Muscle layer of duodenum (tissue), 2 donors: ENCODE measurements around the gene DPY19L1.

Source experiments
- H3K27ac ChIP-seq: one replicate; pipeline ENCODE4 v1.7.0; 2013; ENCODE audit warnings: mild to moderate bottlenecking, low read length
- H3K27me3 ChIP-seq: one replicate; pipeline ENCODE4 v1.7.0; 2013; ENCODE audit warnings: low read depth, mild to moderate bottlenecking, control low read depth, low read length
- H3K36me3 ChIP-seq, 2 donors: one replicate each; pipeline ENCODE4 v1.7.0; 2013; ENCODE audit warnings: low read length in 2 of 2, control low read depth in 1 of 2, mild to moderate bottlenecking in 1 of 2; ENCODE audit not compliant: insufficient read depth in 2 of 2, control insufficient read depth in 1 of 2
- H3K4me1 ChIP-seq, 2 donors: one replicate each; pipeline ENCODE4 v1.7.0; 2013; ENCODE audit warnings: low read length in 2 of 2, mild to moderate bottlenecking in 2 of 2, control low read depth in 1 of 2, moderate library complexity in 1 of 2; ENCODE audit not compliant: insufficient read depth in 2 of 2, control insufficient read depth in 1 of 2
- H3K4me3 ChIP-seq, 2 donors: one replicate each; pipeline ENCODE4 v1.7.0; 2013; ENCODE audit warnings: low read length in 2 of 2, low read depth in 1 of 2, mild to moderate bottlenecking in 1 of 2
- H3K9me3 ChIP-seq, 2 donors: one replicate each; pipeline ENCODE4 v1.7.0; 2013; ENCODE audit warnings: low read length in 2 of 2, control low read depth in 1 of 2, mild to moderate bottlenecking in 1 of 2; ENCODE audit not compliant: control insufficient read depth in 1 of 2
- donor health status: healthy.

DPY19L1 gene

DNA sequence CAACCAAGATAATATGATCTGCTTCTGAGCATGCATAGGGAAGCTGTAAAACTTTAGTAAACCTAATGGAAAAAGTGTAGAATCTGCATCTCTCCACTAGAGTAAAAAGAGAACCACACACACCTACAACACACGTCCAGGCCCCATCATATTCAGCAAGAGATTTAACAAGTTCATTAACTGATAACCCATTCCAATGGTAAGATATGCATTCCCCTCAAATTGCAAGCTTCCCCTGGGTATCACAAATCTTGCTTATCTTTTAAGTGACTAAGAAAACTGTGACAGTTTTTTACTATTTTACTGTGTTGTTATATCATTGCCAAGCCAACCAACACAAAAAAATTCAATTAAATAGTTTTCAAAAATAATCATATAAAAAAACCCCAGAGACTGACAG, 8.0 kb downstream of the DPY19L1 start:
- no peaks in the 10 kb centered on the region for H3K27me3 ChIP-seq
- no peak overlapping the region for H3K4me3 ChIP-seq
- H3K27ac ChIP-seq: no peak overlapping the region
- H3K4me1 ChIP-seq: no peaks in the 10 kb centered on the region
- H3K9me3 ChIP-seq: no peaks in the 10 kb centered on the region
- no peaks in the 10 kb centered on the region for H3K36me3 ChIP-seq

DNA sequence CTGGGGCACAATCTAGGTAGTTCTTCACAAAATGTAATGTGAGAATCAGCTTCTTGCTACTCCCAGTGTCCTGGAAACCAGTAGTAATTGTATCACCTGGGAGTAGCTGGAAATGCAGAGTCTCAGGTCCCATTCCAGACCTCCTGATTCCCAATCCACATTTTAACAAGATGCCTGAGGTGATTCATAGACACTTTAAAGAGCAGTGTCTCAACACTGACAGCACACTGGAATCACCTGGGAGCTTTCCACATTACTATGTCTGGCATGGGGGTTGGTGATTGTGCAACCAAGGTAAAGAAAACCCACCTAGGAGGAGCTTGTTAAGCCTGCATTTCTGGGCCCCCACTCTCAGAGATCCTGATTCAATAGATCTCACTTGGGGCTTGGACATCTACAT, 11.1 kb downstream of the DPY19L1 start:
- H3K4me1 ChIP-seq: no peaks in the 10 kb centered on the region
- H3K9me3 ChIP-seq: no peaks in the 10 kb centered on the region
- H3K27ac ChIP-seq: no peak overlapping the region
- H3K4me3 ChIP-seq: no peak overlapping the region
- no peaks in the 10 kb centered on the region for H3K36me3 ChIP-seq
- H3K27me3 ChIP-seq: no peaks in the 10 kb centered on the region

DNA sequence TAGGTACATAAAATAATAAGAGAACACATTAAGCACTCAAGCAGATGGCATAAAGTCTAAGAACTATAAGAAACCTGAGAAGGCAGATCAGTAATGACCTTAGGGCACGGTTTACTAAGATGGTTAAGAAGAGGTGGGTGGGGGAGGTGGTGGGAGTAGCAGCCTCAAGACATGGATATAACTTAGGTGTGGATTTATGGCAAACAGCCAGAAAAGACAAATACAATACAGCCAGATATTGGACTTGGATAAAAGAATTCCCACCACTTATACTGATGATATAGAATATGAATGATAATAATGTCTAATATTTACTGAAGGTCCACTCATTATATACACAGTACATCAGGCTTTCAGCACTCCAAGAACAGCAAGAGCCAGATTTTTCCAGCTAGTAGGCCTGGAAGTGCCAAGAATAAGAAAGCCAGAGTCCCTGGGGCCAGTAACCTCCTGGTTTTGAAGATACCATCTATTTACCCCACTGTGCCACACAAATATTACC, 11.9 kb downstream of the DPY19L1 start:
- H3K27me3 ChIP-seq: no peaks in the 10 kb centered on the region
- H3K36me3 ChIP-seq: no peaks in the 10 kb centered on the region
- no peak overlapping the region for H3K4me3 ChIP-seq
- H3K9me3 ChIP-seq: no peaks in the 10 kb centered on the region
- H3K4me1 ChIP-seq: no peaks in the 10 kb centered on the region
- no peak overlapping the region for H3K27ac ChIP-seq

DNA sequence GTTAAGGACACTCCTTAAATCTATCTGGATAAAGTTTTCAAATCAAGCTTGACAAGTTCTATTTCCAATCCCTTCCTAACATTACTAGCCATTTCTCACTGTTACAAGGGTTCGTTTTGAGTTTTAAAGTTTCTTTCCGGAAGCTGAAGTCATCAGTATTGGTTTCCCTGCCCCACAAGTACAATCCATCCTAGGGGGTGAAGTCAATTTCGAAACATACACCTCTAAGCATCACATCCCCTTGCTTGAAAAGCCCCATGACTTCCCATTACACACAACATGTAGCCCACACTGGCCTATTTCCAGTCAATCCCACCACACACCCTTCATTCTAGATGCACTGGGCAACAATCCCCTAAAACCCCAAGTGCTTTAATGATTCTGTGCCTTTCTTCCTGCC, 13.0 kb downstream of the DPY19L1 start:
- H3K36me3 ChIP-seq: no peaks in the 10 kb centered on the region
- no peaks in the 10 kb centered on the region for H3K27me3 ChIP-seq
- no peaks in the 10 kb centered on the region for H3K4me1 ChIP-seq
- H3K4me3 ChIP-seq: no peak overlapping the region
- H3K27ac ChIP-seq: no peak overlapping the region
- H3K9me3 ChIP-seq: no peaks in the 10 kb centered on the region

DNA sequence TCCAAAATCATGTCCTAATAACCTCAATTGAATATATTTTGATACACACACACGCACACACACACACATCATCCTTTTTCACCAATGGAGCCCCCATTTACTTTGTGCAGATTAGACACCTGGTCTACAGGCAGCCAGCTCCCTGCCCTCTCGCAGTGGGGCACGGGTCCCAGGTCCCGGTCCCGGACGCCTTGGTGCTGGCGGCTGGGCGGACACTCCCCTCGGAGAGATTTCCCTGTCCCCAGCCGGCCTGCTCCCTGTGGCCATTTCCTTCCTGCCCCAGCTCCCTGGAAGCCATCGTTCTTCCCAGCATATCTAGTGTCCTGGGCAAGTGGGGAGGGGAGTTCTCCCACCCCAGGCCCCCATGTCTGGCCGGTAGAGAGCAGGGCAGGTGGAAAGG, 14.6 kb downstream of the DPY19L1 start:
- Histone ChIP-seq H3K27ac (no peak overlapping the region), H3K9me3 (no peaks in the 10 kb centered on the region), H3K36me3 (no peaks in the 10 kb centered on the region), H3K27me3 (no peaks in the 10 kb centered on the region), H3K4me1 (no peaks in the 10 kb centered on the region), H3K4me3 (no peak overlapping the region)

DNA sequence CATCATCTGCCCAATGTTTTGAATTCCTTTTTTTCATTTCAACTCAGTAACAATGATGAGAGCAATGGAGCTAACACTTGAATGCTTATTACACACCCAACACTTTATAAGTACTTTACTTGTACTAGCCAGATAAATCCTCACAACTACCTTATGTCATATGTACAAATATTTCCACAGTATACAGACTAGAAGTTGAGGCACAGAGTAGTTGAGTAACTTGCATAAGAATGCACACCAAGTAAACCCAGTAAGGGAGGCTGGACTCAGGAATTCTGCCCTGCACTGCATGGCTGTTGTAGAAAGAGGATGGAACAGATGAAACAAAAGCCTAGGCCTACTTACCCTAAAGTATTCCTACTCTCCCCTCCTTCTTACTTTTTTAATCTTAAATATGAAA, 15.8 kb downstream of the DPY19L1 start:
- Histone ChIP-seq H3K9me3 (no peaks in the 10 kb centered on the region), H3K27ac (no peak overlapping the region), H3K4me3 (no peak overlapping the region), H3K4me1 (no peaks in the 10 kb centered on the region), H3K27me3 (no peaks in the 10 kb centered on the region), H3K36me3 (no peaks in the 10 kb centered on the region)

DNA sequence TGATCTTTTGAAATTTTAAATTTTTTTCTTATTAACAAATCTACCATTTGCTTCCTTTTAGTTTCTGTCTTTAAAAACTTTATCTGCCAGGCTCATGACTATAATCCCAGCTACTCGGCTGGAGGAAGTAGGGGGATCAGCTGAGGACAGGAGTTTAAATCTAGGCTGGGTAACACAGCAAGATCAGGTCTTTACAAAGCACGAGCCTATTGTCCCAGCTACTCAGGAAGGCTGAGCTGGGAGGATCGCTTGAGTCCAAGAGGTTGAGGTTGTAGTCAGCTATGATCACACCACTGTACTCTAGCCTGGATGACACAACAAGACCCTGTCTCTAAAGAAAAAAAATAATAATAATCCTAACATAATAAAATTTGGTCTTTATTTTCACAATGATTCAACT, 17.5 kb downstream of the DPY19L1 start:
- H3K4me3 ChIP-seq: no peak overlapping the region
- H3K9me3 ChIP-seq: no peaks in the 10 kb centered on the region
- no peaks in the 10 kb centered on the region for H3K36me3 ChIP-seq
- no peaks in the 10 kb centered on the region for H3K4me1 ChIP-seq
- H3K27ac ChIP-seq: no peak overlapping the region
- H3K27me3 ChIP-seq: no peaks in the 10 kb centered on the region

DNA sequence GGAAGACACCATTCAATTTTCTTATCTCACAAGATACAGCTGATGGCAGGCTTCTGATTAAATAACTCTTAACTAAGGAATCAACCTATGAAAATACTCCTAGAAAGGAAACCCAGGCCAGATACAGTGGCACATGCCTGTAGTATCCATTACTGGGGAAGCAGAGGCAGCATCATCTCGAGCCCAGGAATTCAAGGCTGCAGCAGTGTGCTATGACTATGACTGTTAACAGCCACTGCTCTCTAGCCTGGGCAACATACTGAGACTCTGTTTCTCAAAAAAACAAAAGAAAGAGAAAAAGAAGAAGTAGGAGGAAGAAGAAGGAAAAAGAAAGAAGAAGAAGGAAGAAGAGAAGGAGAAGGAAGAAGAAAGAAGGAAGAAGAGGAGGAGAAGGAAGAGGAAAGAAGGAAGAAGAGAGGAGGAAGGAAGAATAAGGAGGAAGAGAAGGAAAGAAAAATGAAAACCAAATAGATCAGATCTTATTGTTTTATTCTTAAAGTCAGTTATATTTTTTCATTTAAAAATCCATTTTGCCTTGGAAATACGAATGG, 18.0 kb downstream of the DPY19L1 start:
- Histone ChIP-seq H3K36me3 (no peaks in the 10 kb centered on the region), H3K27me3 (no peaks in the 10 kb centered on the region), H3K27ac (no peak overlapping the region), H3K4me3 (no peak overlapping the region), H3K4me1 (no peaks in the 10 kb centered on the region), H3K9me3 (no peaks in the 10 kb centered on the region)

DNA sequence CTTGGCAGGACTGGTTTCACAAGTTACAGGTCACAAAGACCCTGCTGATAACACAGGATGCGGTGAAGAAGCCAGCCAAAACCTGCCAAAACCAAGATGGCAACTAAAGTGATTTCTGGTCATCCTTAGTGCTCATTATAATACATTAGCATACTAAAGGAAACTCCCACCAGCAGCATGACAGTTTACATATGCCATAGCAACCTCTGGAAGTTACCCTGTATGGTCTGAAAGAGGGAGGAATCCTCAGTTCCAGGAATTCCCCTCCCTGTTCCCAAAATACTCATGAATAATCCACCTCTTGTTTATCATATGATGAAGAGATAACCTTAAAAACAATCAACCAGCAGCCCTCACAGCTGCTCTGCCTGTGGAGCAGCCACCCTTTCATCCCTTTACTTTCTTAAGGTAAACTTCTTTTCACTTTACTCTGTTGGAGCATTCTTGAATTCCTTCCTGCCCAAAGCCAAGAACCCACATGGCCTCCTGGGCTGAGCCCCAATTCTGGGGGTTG, 21.9 kb downstream of the DPY19L1 start:
- no peaks in the 10 kb centered on the region for H3K9me3 ChIP-seq
- H3K4me1 ChIP-seq: no peaks in the 10 kb centered on the region
- no peaks in the 10 kb centered on the region for H3K27me3 ChIP-seq
- H3K27ac ChIP-seq: no peak overlapping the region
- H3K4me3 ChIP-seq: no peak overlapping the region
- H3K36me3 ChIP-seq: peaks cover 5 to 6% of the 10 kb centered on the region in 2 donors

DNA sequence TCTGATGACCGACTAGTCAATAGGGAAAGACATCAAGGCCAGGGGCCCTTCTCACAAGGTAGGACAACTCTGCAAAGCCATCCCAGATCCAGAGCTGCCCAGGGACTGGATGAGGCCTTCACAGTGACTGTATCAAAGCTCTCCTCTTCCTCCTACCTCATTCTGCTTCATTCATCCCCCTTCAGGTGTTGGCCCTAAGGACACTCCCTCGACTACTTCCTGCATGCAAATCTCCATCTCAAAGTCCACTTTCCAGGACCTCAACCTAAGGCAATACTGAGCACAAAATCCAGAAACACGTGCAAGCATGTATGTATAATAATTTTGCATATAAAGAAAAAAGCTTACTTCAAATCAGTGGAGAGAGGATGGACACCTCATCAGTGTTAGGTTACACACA, 25.1 kb downstream of the DPY19L1 start:
- no peaks in the 10 kb centered on the region for H3K4me1 ChIP-seq
- H3K4me3 ChIP-seq: no peak overlapping the region
- no peaks in the 10 kb centered on the region for H3K9me3 ChIP-seq
- H3K27ac ChIP-seq: no peak overlapping the region
- no peaks in the 10 kb centered on the region for H3K27me3 ChIP-seq
- peaks cover 5 to 6% of the 10 kb centered on the region in 2 donors for H3K36me3 ChIP-seq

DNA sequence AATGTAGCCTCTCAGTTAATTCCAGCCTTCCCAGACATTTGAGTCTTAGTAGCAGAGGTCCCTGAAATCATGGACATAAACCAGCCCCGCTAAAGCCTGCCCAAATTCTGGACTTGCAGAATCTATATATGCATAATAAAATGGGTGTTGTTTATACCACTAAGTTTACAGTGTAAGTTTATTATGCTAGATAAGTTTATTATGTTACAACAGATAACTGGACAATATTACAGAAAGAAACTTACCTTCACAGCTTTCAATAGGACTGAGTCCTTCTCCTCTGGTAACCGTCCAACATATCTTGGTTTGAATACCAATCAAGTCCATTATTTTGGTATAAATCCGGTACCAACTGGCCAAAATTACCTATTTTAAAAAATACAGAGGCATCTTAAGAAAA, 26.2 kb downstream of the DPY19L1 start:
- Histone ChIP-seq H3K36me3 (peaks cover 5 to 6% of the 10 kb centered on the region in 2 donors), H3K27me3 (no peaks in the 10 kb centered on the region), H3K27ac (no peak overlapping the region)

DNA sequence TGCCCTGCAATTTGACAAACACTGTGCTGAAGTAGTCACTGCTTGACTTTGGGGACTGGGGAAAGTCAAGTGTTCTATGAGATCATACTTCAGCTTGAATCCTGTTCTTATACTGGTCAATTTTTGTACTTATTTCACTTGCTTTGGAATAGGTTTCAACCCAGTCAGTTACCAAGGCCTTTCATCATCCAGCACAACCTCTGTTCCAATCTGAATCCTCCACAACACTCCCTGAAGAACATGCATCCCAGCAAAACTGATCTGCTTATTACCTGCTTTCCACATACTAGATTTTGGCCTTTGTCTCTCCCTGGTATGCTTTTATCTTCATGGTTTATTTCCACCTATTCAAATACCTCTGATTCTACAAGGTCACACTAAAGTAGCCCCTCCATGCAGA, 29.5 kb downstream of the DPY19L1 start:
- no peak overlapping the region for H3K27ac ChIP-seq
- H3K4me3 ChIP-seq: no peak overlapping the region
- H3K4me1 ChIP-seq: peaks cover 0 to 6% of the 10 kb centered on the region in 2 donors
- no peaks in the 10 kb centered on the region for H3K9me3 ChIP-seq
- no peaks in the 10 kb centered on the region for H3K27me3 ChIP-seq
- peaks cover 5 to 17% of the 10 kb centered on the region in 2 donors for H3K36me3 ChIP-seq

More for the DNA sequence above, 26.2 kb downstream of the DPY19L1 start:
- no peaks in the 10 kb centered on the region for H3K4me1 ChIP-seq
- H3K9me3 ChIP-seq: no peaks in the 10 kb centered on the region
- H3K4me3 ChIP-seq: no peak overlapping the region
